Lower leg skin (tissue), 3 donors: ENCODE data around the gene CDH13.

ENCODE experiments used
- CTCF ChIP-seq, 3 donors: fragments of 450-650 bp; IDR thresholded peaks; one replicate each; pipeline ENCODE4 v1.5.1; 2016; ENCODE audit warnings: antibody characterized with exemption in 3 of 3, mild to moderate bottlenecking in 3 of 3, moderate library complexity in 2 of 3
- POLR2A ChIP-seq, 2 donors: fragments of 450-650 bp; IDR thresholded peaks; one replicate each; pipeline ENCODE4 v1.6.1; 2016 to 2017; ENCODE audit warnings: antibody characterized with exemption in 2 of 2, mild to moderate bottlenecking in 1 of 2, moderate library complexity in 1 of 2

- no peak for TF ChIP-seq POLR2A (IDR thresholded peaks at IDR 0.05)
- no peak for TF ChIP-seq CTCF (IDR thresholded peaks at IDR 0.05)
Observed at GRCh38 chr16:83269048-83269447, 642.3 kb downstream of the CDH13 start.
